Endothelial cell of umbilical vein (primary cell): Measurements from ENCODE around the gene MYADM. TPM values are rescaled to one million over a fixed set of nuclear protein-coding genes. Genes with fewer than 3 reads are reported as not detected.
A peak's percentile ranks its signal among the peaks of the same experiment; 100 is the strongest.

Experiments used
- BruUV-seq: library from RNA; stranded (reverse); fragments of 400-500 nt; replicated peaks from 2 replicates; lab custom pipeline; 2021; lab: Mats Ljungman, UMichigan
- CTCF ChIA-PET: fragments of 300-600, 350-600 bp; sonication (Branson Sonifier 250); formaldehyde crosslinking; loops from one replicate; lab custom pipeline; 2021; ENCODE audit warnings: antibody characterized with exemption, inconsistent platforms; lab: Charles Lee
- POLR2A ChIA-PET: fragments of 300-600, 350-600 bp; sonication (Branson Sonifier 250); formaldehyde crosslinking; loops from one replicate; lab custom pipeline; 2021; ENCODE audit warnings: antibody characterized with exemption, inconsistent platforms; lab: Charles Lee
- DNase-seq: peaks from one replicate; pipeline ENCODE4 v3.0.0-alpha.2; 2011; ENCODE audit warnings: low read depth, low spot score
- FAIRE-seq: peaks from 2 replicates; lab custom pipeline; 2011; peaks lifted over from hg19 to GRCh38; lab: Jason Lieb, UNC
- H2AFZ ChIP-seq: 2 replicates; pipeline ENCODE4 v1.6.0; 2012; ENCODE audit warnings: low read depth, low read length, control low read depth, inconsistent platforms
- H3K27ac ChIP-seq: 2 replicates; pipeline ENCODE4 v1.5.1; 2011; ENCODE audit warnings: low read depth, mild to moderate bottlenecking, control low read depth, low read length, moderate library complexity; ENCODE audit not compliant: insufficient read depth
- H3K27me3 ChIP-seq, 2 experiments: 2 replicates each; pipeline versions ENCODE4 v1.6.0 to v1.6.1; 2011; ENCODE audit warnings: low read length in 2 of 2, mixed read lengths in 1 of 2; ENCODE audit not compliant: control insufficient read depth in 2 of 2, insufficient read depth in 2 of 2
- H3K36me3 ChIP-seq, 2 experiments: 2 replicates in 1 of 2; 3 replicates in 1 of 2; pipeline ENCODE4 v1.5.1; 2011; ENCODE audit warnings: low read length in 2 of 2, mild to moderate bottlenecking in 1 of 2, moderate library complexity in 1 of 2; ENCODE audit not compliant: control insufficient read depth in 2 of 2, insufficient read depth in 2 of 2; ENCODE audit errors: extremely low read depth in 1 of 2
- H3K4me1 ChIP-seq: 3 replicates; pipeline ENCODE4 v1.5.1; 2011; ENCODE audit warnings: mild to moderate bottlenecking, low read length; ENCODE audit not compliant: control insufficient read depth, insufficient read depth; ENCODE audit errors: extremely low read depth
- H3K4me2 ChIP-seq: 2 replicates; pipeline ENCODE4 v1.6.1; 2011; ENCODE audit warnings: low read length, control low read depth, mixed read lengths; ENCODE audit not compliant: insufficient read depth
- H3K4me3 ChIP-seq, 3 experiments: fragments of 200-600 bp in 1 of 3; sonication (generic), shearing (Covaris generic) in 1 of 3; replicated peaks in 1 of 3; 2 replicates each; pipeline ENCODE4 v1.5.1; 2011 to 2016; ENCODE audit warnings: control low read depth in 3 of 3, low read length in 3 of 3, mild to moderate bottlenecking in 2 of 3, inconsistent platforms in 1 of 3, low read depth in 1 of 3, moderate library complexity in 1 of 3; ENCODE audit not compliant: insufficient read depth in 1 of 3
- H3K79me2 ChIP-seq: 2 replicates; pipeline ENCODE4 v1.6.0; 2012; ENCODE audit warnings: low read length, inconsistent platforms; ENCODE audit not compliant: control insufficient read depth, insufficient read depth
- H3K9ac ChIP-seq: replicated peaks from 2 replicates; pipeline ENCODE3; 2011; ENCODE audit warnings: low read length, control low read depth; ENCODE audit not compliant: insufficient read depth; ENCODE audit errors: extremely low read depth
- H3K9me1 ChIP-seq: replicated peaks from 3 replicates; pipeline ENCODE4 v1.6.0; 2011; ENCODE audit warnings: mild to moderate bottlenecking, low read length; ENCODE audit not compliant: control insufficient read depth, insufficient read depth; ENCODE audit errors: extremely low read depth
- H3K9me3 ChIP-seq: replicated peaks from 2 replicates; pipeline ENCODE4 v1.5.1; 2012; ENCODE audit warnings: low read length, inconsistent platforms; ENCODE audit not compliant: control insufficient read depth, insufficient read depth
- H4K20me1 ChIP-seq: replicated peaks from 2 replicates; pipeline ENCODE3; 2011; ENCODE audit warnings: mild to moderate bottlenecking, low read length; ENCODE audit not compliant: control insufficient read depth, insufficient read depth; ENCODE audit errors: extremely low read depth
- EZH2 ChIP-seq: IDR thresholded peaks from 2 replicates; pipeline ENCODE4 v1.6.1; 2012; ENCODE audit warnings: borderline replicate concordance, low read depth, mild to moderate bottlenecking, moderate library complexity, low read length, inconsistent platforms; ENCODE audit not compliant: severe bottlenecking
- GATA2 ChIP-seq: IDR thresholded peaks from 2 replicates; pipeline ENCODE4 v1.7.0; 2011; ENCODE audit warnings: low read depth, mild to moderate bottlenecking, moderate library complexity, mixed read lengths, low read length; ENCODE audit not compliant: insufficient read length, insufficient read depth
- MYC ChIP-seq: IDR thresholded peaks from one replicate; pipeline ENCODE4 v1.6.1; 2011; ENCODE audit warnings: mild to moderate bottlenecking, low read depth, low read length
- dilution Hi-C: fragments of 300-500 bp; cut with MboI; formaldehyde crosslinking; loops from one replicate; pipeline ENCODE4 v1.15.0; 2019; ENCODE audit warnings: low sequenced_read_pairs; ENCODE audit not compliant: extremely low pct_ligation_motif_present
- intact Hi-C: fragments of 100-400 bp; cut with micrococcal nuclease; formaldehyde crosslinking; loops from one replicate; pipeline ENCODE4 v1.10.0; 2022
- polyA plus RNA-seq, 4 experiments: library from polyadenylated mRNA; depleted of rRNA in 3 of 4; stranded (reverse) in 3 of 4; unstranded in 1 of 4; fragments of >200 nt; gene quantifications; 2 replicates each; pipeline versions ENCODE4 v1.2.1 to v1.2.3, GENCODE V29; 2011 to 2012; ENCODE audit warnings: missing spikeins in 1 of 4
- total RNA-seq: library from RNA; stranded (reverse); gene quantifications from 2 replicates; pipeline ENCODE4 v1.2.3, GENCODE V29; 2021

The MYADM gene
- total and polyA plus RNA-seq, 2 donors (not counting 3 experiments of a cell fraction or from before 2014, with no cell fraction given) = 100 to 133 TPM

DNA sequence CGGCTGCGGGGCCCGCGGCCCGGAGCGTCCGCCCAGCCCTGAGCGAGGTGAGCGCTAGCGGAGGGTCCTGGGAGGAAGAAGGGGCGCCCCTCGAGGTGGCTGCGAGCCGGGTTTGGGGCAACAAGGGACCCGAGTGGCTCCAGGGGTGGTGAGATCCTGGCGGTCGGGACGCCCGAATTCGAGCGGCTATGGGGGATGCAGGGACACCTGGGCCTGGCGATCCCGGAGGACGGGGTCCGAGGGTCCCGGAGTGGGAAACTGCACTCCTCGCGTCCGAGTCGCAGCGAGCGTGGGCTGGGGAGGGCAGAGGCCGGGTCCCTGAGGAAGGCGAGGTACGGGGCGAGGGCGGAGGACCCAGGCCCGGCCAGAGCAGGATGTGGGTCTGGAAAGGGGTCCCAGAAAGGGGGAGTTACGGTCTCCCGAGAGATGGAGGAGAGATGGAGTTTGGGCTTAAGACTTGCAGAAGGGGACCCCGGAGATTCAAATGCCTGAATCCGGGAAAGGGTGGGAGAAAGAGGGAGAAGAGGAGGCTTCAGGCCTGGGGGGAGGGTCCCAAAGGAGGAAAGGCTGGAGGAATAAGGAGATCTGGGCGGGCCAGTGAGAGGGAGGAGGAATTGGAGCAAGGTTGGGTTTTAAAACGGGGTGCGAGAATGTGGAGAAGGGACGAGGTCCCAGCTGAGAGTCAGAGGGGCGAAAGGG, 41.9 kb downstream of the MYADM start:
- H3K9me3 ChIP-seq = no peaks in the 10 kb centered on the region
- DNase-seq = no peak
- FAIRE-seq = no peak
- H3K27me3 ChIP-seq = peaks cover 31 to 32% of the 10 kb centered on the region in 2 experiments
- no peak overlapping the region for H3K4me3 ChIP-seq
- POLR2A ChIA-PET = no interaction called here
- BruUV-seq = no TSS peak
- H3K9me1 ChIP-seq = no peaks in the 10 kb centered on the region
- TF ChIP-seq MYC (no peak), EZH2 (peak; percentile 78)
- no peaks in the 10 kb centered on the region for H3K36me3 ChIP-seq
- H3K79me2 ChIP-seq = no peaks in the 10 kb centered on the region
- H2AFZ ChIP-seq = no peak overlapping the region
- intact Hi-C loops (loop anchor here (5.0 kb wide), 1 partner anchor 188 kb away; no protein-coding TSS in a partner anchor), dilution Hi-C loops (no loop called here)
- H3K27ac ChIP-seq = no peak overlapping the region
- H3K9ac ChIP-seq = no peak overlapping the region
- CTCF ChIA-PET = interaction anchor here (0.7 to 1.5 kb wide), 3 partner anchors 114 to 190 kb away, joined by 3 to 9 read pairs (median 9); no protein-coding TSS in a partner anchor
- peaks cover 6% of the 10 kb centered on the region for H3K4me1 ChIP-seq
- H4K20me1 ChIP-seq = no peaks in the 10 kb centered on the region
- H3K4me2 ChIP-seq = no peak overlapping the region

DNA sequence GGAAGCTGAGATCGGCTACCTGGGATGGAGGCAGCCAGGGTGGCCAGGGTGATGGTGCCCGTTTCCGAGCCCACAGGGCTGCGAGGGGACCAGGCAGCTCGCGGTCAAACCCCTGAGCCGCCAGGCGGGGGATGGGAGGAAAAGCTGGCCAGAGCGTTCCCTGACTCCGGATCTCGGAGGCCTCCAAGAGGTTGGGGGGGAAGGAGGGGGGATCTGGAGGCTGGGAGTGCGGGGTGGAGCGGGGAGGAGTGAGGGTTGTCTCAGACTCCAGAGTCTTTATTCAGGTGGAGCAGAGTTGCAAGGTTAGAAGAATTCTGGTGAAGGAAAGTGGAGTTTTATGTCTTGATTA, 42.5 kb downstream of the MYADM start:
- CTCF ChIA-PET = interaction anchor here (0.7 to 1.5 kb wide), 3 partner anchors 114 to 189 kb away, joined by 3 to 9 read pairs (median 9); no protein-coding TSS in a partner anchor

More for the DNA sequence above, 42.5 kb downstream of the MYADM start:
- FAIRE-seq (no peak), DNase-seq (no peak)
- dilution Hi-C loops (no loop called here), intact Hi-C loops (no loop called here)
- no peak overlapping the region for H3K4me3 ChIP-seq
- H3K79me2 ChIP-seq = no peaks in the 10 kb centered on the region
- POLR2A ChIA-PET = no interaction called here
- peaks cover 27 to 29% of the 10 kb centered on the region in 2 experiments for H3K27me3 ChIP-seq
- peaks cover 6% of the 10 kb centered on the region for H3K4me1 ChIP-seq
- no peak overlapping the region for H3K9ac ChIP-seq
- no peaks in the 10 kb centered on the region for H3K36me3 ChIP-seq
- H3K9me1 ChIP-seq = no peaks in the 10 kb centered on the region
- H3K4me2 ChIP-seq = no peak overlapping the region
- no peaks in the 10 kb centered on the region for H4K20me1 ChIP-seq
- TF ChIP-seq EZH2 (peak; percentile 64), MYC (no peak), GATA2 (no peak)
- H3K9me3 ChIP-seq = no peaks in the 10 kb centered on the region
- no peak overlapping the region for H2AFZ ChIP-seq
- no peak overlapping the region for H3K27ac ChIP-seq
- no TSS peak for BruUV-seq
